Measurements from ENCODE around the gene ERC2. TPM values are rescaled to one million over a fixed set of nuclear protein-coding genes. Genes with fewer than 3 reads are reported as not detected.

ERC2 gene
- total RNA-seq, 1 donor from 2014 or later = 0.35 TPM

DNA sequence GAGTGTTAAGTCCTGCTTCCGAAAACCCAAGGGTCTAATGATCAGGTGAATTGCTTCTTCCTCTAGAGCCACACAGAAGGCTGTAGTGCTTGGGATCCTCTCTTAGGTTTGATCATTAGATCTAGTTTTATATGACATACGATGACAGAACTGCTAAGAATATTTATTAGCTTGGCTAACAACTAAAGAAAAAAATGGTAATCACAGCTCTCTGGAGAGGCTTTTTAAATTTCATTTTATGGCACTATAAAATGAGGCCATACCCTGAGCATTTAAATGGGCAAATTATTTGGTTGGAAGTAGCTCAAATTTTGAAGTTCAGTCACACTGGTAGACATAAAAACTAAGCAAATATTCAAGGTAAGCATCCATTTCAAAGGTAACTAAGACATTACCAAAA lies 498.6 kb downstream of the ERC2 start:
- no peaks in the 10 kb centered on the region for H3K27me3 Mint-ChIP-seq (ENCODE audit: unreplicated experiment)
- TF ChIP-seq, protein P1, sequence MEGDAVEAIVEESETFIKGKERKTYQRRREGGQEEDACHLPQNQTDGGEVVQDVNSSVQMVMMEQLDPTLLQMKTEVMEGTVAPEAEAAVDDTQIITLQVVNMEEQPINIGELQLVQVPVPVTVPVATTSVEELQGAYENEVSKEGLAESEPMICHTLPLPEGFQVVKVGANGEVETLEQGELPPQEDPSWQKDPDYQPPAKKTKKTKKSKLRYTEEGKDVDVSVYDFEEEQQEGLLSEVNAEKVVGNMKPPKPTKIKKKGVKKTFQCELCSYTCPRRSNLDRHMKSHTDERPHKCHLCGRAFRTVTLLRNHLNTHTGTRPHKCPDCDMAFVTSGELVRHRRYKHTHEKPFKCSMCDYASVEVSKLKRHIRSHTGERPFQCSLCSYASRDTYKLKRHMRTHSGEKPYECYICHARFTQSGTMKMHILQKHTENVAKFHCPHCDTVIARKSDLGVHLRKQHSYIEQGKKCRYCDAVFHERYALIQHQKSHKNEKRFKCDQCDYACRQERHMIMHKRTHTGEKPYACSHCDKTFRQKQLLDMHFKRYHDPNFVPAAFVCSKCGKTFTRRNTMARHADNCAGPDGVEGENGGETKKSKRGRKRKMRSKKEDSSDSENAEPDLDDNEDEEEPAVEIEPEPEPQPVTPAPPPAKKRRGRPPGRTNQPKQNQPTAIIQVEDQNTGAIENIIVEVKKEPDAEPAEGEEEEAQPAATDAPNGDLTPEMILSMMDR (IDR thresholded peaks at IDR 0.05) = no peak
- H3K36me3 Mint-ChIP-seq (ENCODE audit: unreplicated experiment) = no peaks in the 10 kb centered on the region
- H3K27ac Mint-ChIP-seq (ENCODE audit: unreplicated experiment) = no peak overlapping the region
- no peak for DNase-seq (ENCODE audit: extremely low spot score, unreplicated experiment)
- no peak overlapping the region for H3K4me3 Mint-ChIP-seq (ENCODE audit: unreplicated experiment)
- H3K4me1 Mint-ChIP-seq (ENCODE audit: unreplicated experiment) = no peaks in the 10 kb centered on the region
- peaks cover 3% of the 10 kb centered on the region for H3K9me3 Mint-ChIP-seq (ENCODE audit: unreplicated experiment)

DNA sequence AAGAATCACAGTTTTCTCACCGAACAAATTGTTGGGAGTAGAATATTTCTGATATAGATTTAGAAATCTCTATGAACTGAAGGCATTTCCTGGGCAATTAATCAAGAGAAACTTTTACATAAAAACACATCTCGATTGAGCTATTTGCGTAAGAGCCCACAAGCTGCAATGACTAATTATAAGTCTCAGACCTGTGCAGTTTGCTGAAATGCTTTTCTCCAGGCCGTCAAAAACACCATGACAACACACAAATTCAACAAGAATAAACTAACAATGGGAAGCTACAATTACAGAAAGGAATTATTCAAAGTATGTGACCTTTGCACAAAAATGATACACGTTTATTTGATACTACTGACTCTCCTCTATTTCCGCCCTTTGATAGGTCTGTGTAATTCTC lies 499.9 kb downstream of the ERC2 start:
- TF ChIP-seq, protein P1 (IDR thresholded peaks at IDR 0.05) = no peak
- no peaks in the 10 kb centered on the region for H3K27me3 Mint-ChIP-seq (ENCODE audit: unreplicated experiment)

DNA sequence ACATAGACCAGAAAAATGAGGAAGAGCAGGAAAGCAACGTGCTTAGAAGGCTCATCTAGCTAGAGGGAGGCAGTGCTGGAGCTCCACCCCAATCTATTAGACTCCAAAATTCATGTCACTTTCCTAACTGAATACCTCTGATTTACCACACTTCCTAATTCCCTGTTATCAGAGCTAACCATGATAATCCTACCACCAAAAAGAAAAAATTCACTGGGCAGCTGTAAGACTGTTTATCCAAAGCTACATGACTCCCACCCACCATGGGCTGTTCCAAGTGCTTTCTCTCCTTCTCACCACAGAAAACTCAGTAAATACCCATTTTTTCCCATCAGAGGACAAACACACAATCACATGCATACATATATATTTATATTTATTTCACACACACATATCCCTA lies 501.7 kb downstream of the ERC2 start:
- TF ChIP-seq, protein P1 (IDR thresholded peaks at IDR 0.05) = no peak
- no peak for DNase-seq (ENCODE audit: extremely low spot score, unreplicated experiment)

More for the DNA sequence above, 499.9 kb downstream of the ERC2 start:
- no peak overlapping the region for H3K4me3 Mint-ChIP-seq (ENCODE audit: unreplicated experiment)
- H3K27ac Mint-ChIP-seq (ENCODE audit: unreplicated experiment) = no peak overlapping the region
- peaks cover 3% of the 10 kb centered on the region for H3K9me3 Mint-ChIP-seq (ENCODE audit: unreplicated experiment)
- no peaks in the 10 kb centered on the region for H3K4me1 Mint-ChIP-seq (ENCODE audit: unreplicated experiment)
- no peak for DNase-seq (ENCODE audit: extremely low spot score, unreplicated experiment)
- no peaks in the 10 kb centered on the region for H3K36me3 Mint-ChIP-seq (ENCODE audit: unreplicated experiment)

DNA sequence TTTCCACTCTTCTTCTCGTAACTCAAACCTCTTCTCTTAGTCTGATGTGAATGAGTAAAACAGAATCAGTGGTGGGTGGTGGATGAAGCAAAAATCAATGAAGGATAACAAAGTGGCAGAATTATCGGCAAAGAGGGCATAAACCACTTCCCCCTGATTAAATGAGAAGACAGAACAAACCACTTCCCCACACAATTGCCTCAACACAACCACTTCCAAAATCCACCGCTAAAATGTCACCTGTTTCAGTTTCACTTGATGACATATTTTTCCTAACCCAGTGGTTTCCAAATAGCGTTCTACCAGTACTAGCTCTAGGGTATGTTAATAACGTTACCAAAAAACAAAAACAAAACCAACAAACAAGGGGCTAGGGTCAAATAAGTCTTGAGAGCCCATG lies 502.5 kb downstream of the ERC2 start:
- TF ChIP-seq, protein P1 (IDR thresholded peaks at IDR 0.05) = no peak
- H3K36me3 Mint-ChIP-seq (ENCODE audit: unreplicated experiment) = no peaks in the 10 kb centered on the region
- no peak for DNase-seq (ENCODE audit: extremely low spot score, unreplicated experiment)
- H3K9me3 Mint-ChIP-seq (ENCODE audit: unreplicated experiment) = peaks cover 3% of the 10 kb centered on the region
- H3K27ac Mint-ChIP-seq (ENCODE audit: unreplicated experiment) = no peak overlapping the region
- H3K4me3 Mint-ChIP-seq (ENCODE audit: unreplicated experiment) = no peak overlapping the region
- H3K4me1 Mint-ChIP-seq (ENCODE audit: unreplicated experiment) = no peaks in the 10 kb centered on the region
- no peaks in the 10 kb centered on the region for H3K27me3 Mint-ChIP-seq (ENCODE audit: unreplicated experiment)

More for the DNA sequence above, 501.7 kb downstream of the ERC2 start:
- no peaks in the 10 kb centered on the region for H3K4me1 Mint-ChIP-seq (ENCODE audit: unreplicated experiment)
- no peaks in the 10 kb centered on the region for H3K36me3 Mint-ChIP-seq (ENCODE audit: unreplicated experiment)
- no peak overlapping the region for H3K4me3 Mint-ChIP-seq (ENCODE audit: unreplicated experiment)
- no peaks in the 10 kb centered on the region for H3K27me3 Mint-ChIP-seq (ENCODE audit: unreplicated experiment)
- no peak overlapping the region for H3K27ac Mint-ChIP-seq (ENCODE audit: unreplicated experiment)
- peaks cover 3% of the 10 kb centered on the region for H3K9me3 Mint-ChIP-seq (ENCODE audit: unreplicated experiment)

DNA sequence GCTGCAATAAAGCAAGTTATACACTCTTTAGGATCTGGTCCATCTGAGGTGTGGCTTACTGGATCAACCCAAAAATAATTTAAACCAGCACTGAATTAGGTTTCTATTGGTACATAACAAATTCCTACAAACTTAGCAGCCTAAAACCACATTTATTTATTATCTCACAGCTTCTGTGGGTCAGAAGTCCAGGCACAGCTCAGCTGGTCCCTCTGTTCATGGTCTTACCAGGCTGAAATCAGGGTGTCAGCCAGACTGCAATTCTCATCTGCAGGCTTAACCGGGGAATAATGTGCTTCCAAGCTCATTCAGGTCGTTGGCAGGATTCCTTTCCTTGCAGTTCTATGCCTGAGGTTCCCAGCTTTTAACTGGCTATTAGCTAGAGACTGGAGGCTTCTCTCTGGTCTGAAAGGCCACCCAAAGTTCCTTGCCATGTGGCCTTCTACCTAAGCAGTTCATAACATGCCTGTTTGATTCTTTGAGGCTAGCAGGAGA lies 503.7 kb downstream of the ERC2 start:
- no peaks in the 10 kb centered on the region for H3K4me1 Mint-ChIP-seq (ENCODE audit: unreplicated experiment)
- H3K9me3 Mint-ChIP-seq (ENCODE audit: unreplicated experiment) = peaks cover 3% of the 10 kb centered on the region
- no peaks in the 10 kb centered on the region for H3K27me3 Mint-ChIP-seq (ENCODE audit: unreplicated experiment)
- H3K36me3 Mint-ChIP-seq (ENCODE audit: unreplicated experiment) = no peaks in the 10 kb centered on the region
- no peak overlapping the region for H3K4me3 Mint-ChIP-seq (ENCODE audit: unreplicated experiment)
- H3K27ac Mint-ChIP-seq (ENCODE audit: unreplicated experiment) = no peak overlapping the region
- TF ChIP-seq, protein P1 (IDR thresholded peaks at IDR 0.05) = no peak
- DNase-seq (ENCODE audit: extremely low spot score, unreplicated experiment) = no peak
